Activated B cell treated with CpG ODN at 0.5 μM for 24 hours (primary cell): ENCODE data around the gene MIDN. TPM values are rescaled to one million over a fixed set of nuclear protein-coding genes. Genes with fewer than 3 reads are reported as not detected.

Experiments used
- ATAC-seq: fragments of 200-7000 bp; cut with Tn5 transposase; one replicate; pipeline ENCODE4 v1.10.0; 2021; ENCODE audit warnings: low read depth, mild to moderate bottlenecking, moderate library complexity
- CTCF ChIA-PET: fragments of 350-600 bp; sonication (Branson Sonifier 250); formaldehyde crosslinking; loops from one replicate; lab custom pipeline; 2021; ENCODE audit warnings: antibody characterized with exemption; lab: Charles Lee
- POLR2A ChIA-PET: fragments of 350-600 bp; sonication (Branson Sonifier 250); formaldehyde crosslinking; loops from one replicate; lab custom pipeline; 2021; ENCODE audit warnings: antibody characterized with exemption; lab: Charles Lee
- DNase-seq: peaks from one replicate; pipeline ENCODE4 v3.0.0; 2022
- H3K27ac Mint-ChIP-seq: one replicate; pipeline ENCODE4 v1.8.0; 2020; ENCODE audit warnings: mixed read lengths
- H3K27me3 Mint-ChIP-seq: one replicate; pipeline ENCODE4 v1.8.0; 2021; ENCODE audit warnings: mixed read lengths
- H3K36me3 Mint-ChIP-seq: one replicate; pipeline ENCODE4 v1.8.0; 2021; ENCODE audit warnings: low read depth, mixed read lengths
- H3K4me1 Mint-ChIP-seq: one replicate; pipeline ENCODE4 v1.8.0; 2021; ENCODE audit warnings: mixed read lengths
- H3K4me3 Mint-ChIP-seq: one replicate; pipeline ENCODE4 v1.8.0; 2020; ENCODE audit warnings: mild to moderate bottlenecking, mixed read lengths
- H3K9me3 Mint-ChIP-seq: one replicate; pipeline ENCODE4 v1.8.0; 2020; ENCODE audit warnings: mixed read lengths
- CTCF ChIP-seq: fragments of 200-600 bp; IDR thresholded peaks from one replicate; pipeline ENCODE4 v1.8.0; 2022; ENCODE audit warnings: antibody characterized with exemption, mild to moderate bottlenecking
- intact Hi-C: fragments of 100-400 bp; cut with micrococcal nuclease; formaldehyde crosslinking; loops from one replicate; pipeline ENCODE4 v1.15.1; 2024
- total RNA-seq: library from RNA; stranded (reverse); gene quantifications from 2 replicates; pipeline ENCODE4 v1.2.3, GENCODE V29; 2022

MIDN gene
- total RNA-seq, 1 donor from 2014 or later, result 68.4 TPM

- H3K4me3 Mint-ChIP-seq, result peak overlapping the region; percentile 78
- H3K9me3 Mint-ChIP-seq, result no peaks in the 10 kb centered on the region
- no peaks in the 10 kb centered on the region for H3K27me3 Mint-ChIP-seq
- ChIA-PET CTCF (interaction anchor here (9.8 kb wide), 1 partner anchor 22 kb away, joined by 540 read pairs; the partner anchor contains the start of gene ATP5F1D), POLR2A (interaction anchor here (0.6 to 11.5 kb wide), 11 partner anchors 9 to 1342 kb away, joined by 3 to 824 read pairs (median 13); partner anchors contain the start of genes ATP5F1D, CBARP and FAM174C)
- H3K4me1 Mint-ChIP-seq, result peaks cover 73% of the 10 kb centered on the region
- H3K36me3 Mint-ChIP-seq, result peaks cover 6% of the 10 kb centered on the region
- peak overlapping the region; percentile 94 for H3K27ac Mint-ChIP-seq
- peak; percentile 9 for ATAC-seq
- no peak for TF ChIP-seq CTCF
- intact Hi-C loops, result loop anchor here (5.0 kb wide), 1 partner anchor 358 kb away; no protein-coding TSS in a partner anchor
- peak; percentile 66 for DNase-seq
Measured at GRCh38 chr19:1264801-1265614, 16.6 kb downstream of the MIDN start.

- Mint-ChIP-seq H3K4me1 (peaks cover 76% of the 10 kb centered on the region), H3K27ac (peak overlapping the region; percentile 94), H3K27me3 (no peaks in the 10 kb centered on the region), H3K9me3 (no peaks in the 10 kb centered on the region), H3K36me3 (peaks cover 12% of the 10 kb centered on the region), H3K4me3 (peak overlapping the region; percentile 78)
- peak; percentile 1 for ATAC-seq
- ChIA-PET CTCF (interaction anchor here (1.1 to 9.8 kb wide), 3 partner anchors 9 to 23 kb away, joined by 3 to 540 read pairs (median 4); partner anchors contain the start of gene ATP5F1D), POLR2A (interaction anchor here (0.6 to 11.5 kb wide), 8 partner anchors 8 to 810 kb away, joined by 3 to 824 read pairs (median 22); partner anchors contain the start of genes ATP5F1D, CBARP and FAM174C)
- no peak for TF ChIP-seq CTCF
- peak; percentile 64 for DNase-seq
- intact Hi-C loops, result loop anchor here (1.0 kb wide), 2 partner anchors 17 to 21 kb away; partner anchors contain the start of gene MIDN
Measured at GRCh38 chr19:1265615-1266128, 17.3 kb downstream of the MIDN start.

- H3K4me3 Mint-ChIP-seq, result peak overlapping the region; percentile 72
- peak; percentile 90 for DNase-seq
- no peak for TF ChIP-seq CTCF
- ChIA-PET POLR2A (interaction anchor here (0.6 to 11.5 kb wide), 9 partner anchors 7 to 348 kb away, joined by 3 to 824 read pairs (median 16); partner anchors contain the start of genes ATP5F1D, CBARP and FAM174C), CTCF (interaction anchor here (1.0 to 9.8 kb wide), 9 partner anchors 9 to 200 kb away, joined by 3 to 540 read pairs (median 4); partner anchors contain the start of genes ATP5F1D and FAM174C)
- H3K4me1 Mint-ChIP-seq, result peaks cover 80% of the 10 kb centered on the region
- no peaks in the 10 kb centered on the region for H3K9me3 Mint-ChIP-seq
- no peaks in the 10 kb centered on the region for H3K27me3 Mint-ChIP-seq
- intact Hi-C loops, result loop anchor here (1.0 kb wide), 2 partner anchors 18 to 22 kb away; partner anchors contain the start of gene MIDN
- peaks cover 18% of the 10 kb centered on the region for H3K36me3 Mint-ChIP-seq
- ATAC-seq, result peak; percentile 22
- H3K27ac Mint-ChIP-seq, result peak overlapping the region; percentile 94
Measured at GRCh38 chr19:1266129-1266915, 17.9 kb downstream of the MIDN start.

- ChIA-PET POLR2A (interaction anchor here (0.6 to 11.5 kb wide), 9 partner anchors 8 to 348 kb away, joined by 4 to 824 read pairs (median 28); partner anchors contain the start of genes ATP5F1D, CBARP and FAM174C), CTCF (interaction anchor here (1.0 to 9.8 kb wide), 9 partner anchors 8 to 201 kb away, joined by 3 to 540 read pairs (median 4); partner anchors contain the start of genes ATP5F1D and FAM174C)
- Mint-ChIP-seq H3K27me3 (no peaks in the 10 kb centered on the region), H3K9me3 (no peaks in the 10 kb centered on the region), H3K4me3 (peak overlapping the region; percentile 72), H3K4me1 (peaks cover 80% of the 10 kb centered on the region), H3K36me3 (peaks cover 22% of the 10 kb centered on the region), H3K27ac (peak overlapping the region; percentile 56)
- peak; percentile 4 for ATAC-seq
- intact Hi-C loops, result loop anchor here (1.0 kb wide), 2 partner anchors 19 to 23 kb away; partner anchors contain the start of gene MIDN
- TF ChIP-seq CTCF, result peak; percentile 71
- DNase-seq, result peak; percentile 89
Measured at GRCh38 chr19:1266916-1267476, 18.6 kb downstream of the MIDN start.
